Mucosa of descending colon (tissue), 3 donors: Measurements from ENCODE around the gene NAP1L1. TPM values are rescaled to one million over a fixed set of nuclear protein-coding genes. Genes with fewer than 3 reads are reported as not detected.

Experiments used
- ATAC-seq: fragments of 200-7000 bp; cut with Tn5 transposase; one replicate; pipeline ENCODE4 v1.9.1; 2020; ENCODE audit warnings: mild to moderate bottlenecking, moderate library complexity
- DNase-seq, 3 donors: peaks; one replicate each; pipeline ENCODE4 v3.0.0-alpha.2; 2020
- H3K36me3 ChIP-seq: fragments of 200-600 bp; one replicate; pipeline ENCODE4 v1.8.0; 2021; ENCODE audit warnings: low read depth, mild to moderate bottlenecking
- H3K4me1 ChIP-seq: fragments of 200-600 bp; one replicate; pipeline ENCODE4 v1.8.0; 2021; ENCODE audit warnings: low read depth, mild to moderate bottlenecking
- H3K4me3 ChIP-seq: fragments of 200-600 bp; one replicate; pipeline ENCODE4 v1.8.0; 2021; ENCODE audit warnings: mild to moderate bottlenecking
- H3K9me3 ChIP-seq: fragments of 200-600 bp; one replicate; pipeline ENCODE4 v1.8.0; 2021; ENCODE audit warnings: mild to moderate bottlenecking
- CTCF ChIP-seq: fragments of 200-600 bp; IDR thresholded peaks from one replicate; pipeline ENCODE4 v1.8.0; 2022; ENCODE audit warnings: antibody characterized with exemption, mild to moderate bottlenecking
- intact Hi-C, 2 donors: fragments of 100-400 bp; cut with DNase I in 1 of 2; cut with micrococcal nuclease in 1 of 2; formaldehyde crosslinking; loops; one replicate each; pipeline versions ENCODE4 v1.11.0 to v1.11.1; 2022; cut with DNase I, micrococcal nuclease
- total RNA-seq, 3 donors: library from RNA; stranded (reverse); fragmentation: NEBNext Ultra II Directional in 2 of 3; extraction: Animal tissue kit (Norgen Biotek cat#: 25700) in 2 of 3; gene quantifications; one replicate each; pipeline versions ENCODE4 v1.2.1 to v1.2.4, GENCODE V29; 2021 to 2023
- donor health status: DM: no; HTN: no; CAD: no; lungs with moderate emphysema.
- donor health status: DM: no; HTN: no; CAD: no.
- donor health status: DM: no; HTN: yes; CAD: no.

Gene NAP1L1
- total RNA-seq, 3 donors from 2014 or later = 81.4 to 310 (median 142) TPM

GRCh38 chr12:75997658-75998057, 86.8 kb downstream of the NAP1L1 start:
- TF ChIP-seq CTCF = no peak
- H3K9me3 ChIP-seq = no peaks in the 10 kb centered on the region
- H3K4me3 ChIP-seq = no peak overlapping the region
- ATAC-seq (no peak), DNase-seq (no peak)
- H3K4me1 ChIP-seq = no peaks in the 10 kb centered on the region
- H3K36me3 ChIP-seq = no peaks in the 10 kb centered on the region
- intact Hi-C loops = no loop called here

GRCh38 chr12:75996861-75997447, 87.5 kb downstream of the NAP1L1 start:
- Histone ChIP-seq H3K4me3 (no peak overlapping the region), H3K36me3 (no peaks in the 10 kb centered on the region), H3K4me1 (no peaks in the 10 kb centered on the region), H3K9me3 (no peaks in the 10 kb centered on the region)
- no peak for TF ChIP-seq CTCF
- intact Hi-C loops = no loop called here
- ATAC-seq (no peak), DNase-seq (no peak)

GRCh38 chr12:75995691-75996090, 88.8 kb downstream of the NAP1L1 start:
- Histone ChIP-seq H3K4me1 (no peaks in the 10 kb centered on the region), H3K4me3 (no peak overlapping the region), H3K36me3 (no peaks in the 10 kb centered on the region), H3K9me3 (no peaks in the 10 kb centered on the region)
- intact Hi-C loops = no loop called here
- DNase-seq (no peak), ATAC-seq (no peak)
- no peak for TF ChIP-seq CTCF

- Histone ChIP-seq H3K4me3 (no peak overlapping the region), H3K4me1 (no peaks in the 10 kb centered on the region), H3K9me3 (no peaks in the 10 kb centered on the region), H3K36me3 (no peaks in the 10 kb centered on the region)
- DNase-seq (no peak), ATAC-seq (no peak)
- TF ChIP-seq CTCF = no peak
- intact Hi-C loops = no loop called here
These were observed 90.3 kb downstream of the NAP1L1 start for GRCh38 chr12:75994069-75994740.

- H3K9me3 ChIP-seq = no peaks in the 10 kb centered on the region
- TF ChIP-seq CTCF = no peak
- DNase-seq (no peak), ATAC-seq (no peak)
- H3K4me3 ChIP-seq = no peak overlapping the region
- H3K36me3 ChIP-seq = no peaks in the 10 kb centered on the region
- intact Hi-C loops = no loop called here
- no peaks in the 10 kb centered on the region for H3K4me1 ChIP-seq
These were observed 92.7 kb downstream of the NAP1L1 start for GRCh38 chr12:75991753-75992152.
